HG03103 (cell line): ENCODE results near the gene PIK3R5.

Experiments used
- ATAC-seq: cut with Tn5 transposase; IDR thresholded peaks from one replicate; pipeline ENCODE4 v1.9.1; 2021; ENCODE audit warnings: low read depth; ENCODE audit not compliant: unreplicated experiment

Gene PIK3R5

GRCh38 chr17:8954339-8954738, 11.2 kb downstream of the PIK3R5 start:
- ATAC-seq, result no peak

DNA sequence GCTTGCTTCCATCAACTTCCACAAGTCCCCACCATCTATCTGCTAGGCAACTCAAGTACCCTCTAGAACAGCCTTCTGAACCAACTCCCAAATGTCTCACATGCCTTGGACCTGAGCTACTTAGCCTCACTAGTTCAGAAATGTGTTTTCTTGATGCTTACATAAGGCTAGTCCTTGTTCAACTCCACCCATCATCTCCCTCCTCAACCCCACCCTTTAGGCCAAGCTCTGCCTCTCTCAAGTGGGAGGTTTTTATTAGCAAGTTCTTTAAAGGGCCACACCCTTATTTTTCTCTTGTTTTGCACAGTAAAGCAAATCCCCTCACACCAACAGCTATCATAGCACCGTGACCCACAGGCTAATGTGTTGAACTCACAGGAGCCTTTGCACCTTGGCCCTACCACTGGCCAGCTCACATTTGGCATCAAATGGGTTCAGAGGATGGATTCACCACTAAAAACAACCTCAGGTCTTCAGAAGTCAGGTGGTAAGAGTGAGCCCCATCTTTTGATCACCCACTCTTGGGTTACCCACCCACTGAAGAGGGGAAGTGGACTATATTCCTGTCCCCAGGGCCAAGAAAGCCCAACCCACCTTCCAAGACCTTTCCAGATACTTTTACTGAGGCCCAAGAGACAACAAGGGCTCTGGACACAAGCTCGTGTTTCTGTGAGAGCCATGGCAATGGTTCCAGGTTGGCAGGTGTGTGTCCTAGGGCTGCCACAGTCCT, 12.2 kb downstream of the PIK3R5 start:
- ATAC-seq, result no peak

GRCh38 chr17:8952191-8952590, 13.3 kb downstream of the PIK3R5 start:
- no peak for ATAC-seq

DNA sequence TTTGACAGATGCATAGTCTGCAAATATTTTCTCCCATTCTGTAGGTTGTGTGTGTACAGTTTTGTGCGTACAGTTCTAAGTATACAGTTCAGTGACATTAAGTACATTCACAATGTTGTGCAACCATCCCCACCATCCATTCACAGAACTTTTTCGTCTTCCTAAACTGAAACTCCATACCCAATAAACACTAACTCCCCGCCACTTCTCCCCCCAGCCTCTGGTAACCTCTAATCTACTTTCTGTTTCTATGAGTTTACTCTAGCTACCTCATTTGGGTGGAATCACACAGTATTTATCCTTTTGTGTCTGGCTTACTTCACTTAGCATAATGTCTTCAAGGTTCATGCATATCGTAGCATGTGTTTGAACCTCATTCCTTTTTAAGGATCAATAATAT, 14.3 kb downstream of the PIK3R5 start:
- ATAC-seq, result no peak

GRCh38 chr17:8949061-8949661, 16.3 kb downstream of the PIK3R5 start:
- no peak for ATAC-seq

GRCh38 chr17:8948462-8948861, 17.0 kb downstream of the PIK3R5 start:
- ATAC-seq, result no peak

- no peak for ATAC-seq
These were observed 18.3 kb downstream of the PIK3R5 start for GRCh38 chr17:8947201-8947600.

DNA sequence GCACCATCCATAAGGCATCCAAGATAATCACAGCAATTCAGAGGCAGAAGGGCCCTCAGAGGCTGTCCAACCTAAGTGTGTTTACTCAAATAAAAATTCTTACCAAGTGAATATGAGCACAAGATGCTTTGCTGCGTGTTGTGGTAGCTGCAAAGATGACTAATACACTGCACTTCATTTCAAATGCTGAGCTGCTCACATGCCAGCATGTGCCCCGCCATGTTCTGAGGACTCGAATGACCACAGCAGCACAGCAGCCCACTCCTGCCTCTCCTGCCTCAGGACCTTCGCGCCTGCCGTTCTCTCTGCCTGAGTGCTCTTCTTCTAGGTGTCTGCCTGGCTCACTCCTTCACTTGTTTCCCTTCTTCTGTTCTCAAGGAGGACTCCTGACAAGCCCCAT, 19.0 kb downstream of the PIK3R5 start:
- ATAC-seq, result no peak

DNA sequence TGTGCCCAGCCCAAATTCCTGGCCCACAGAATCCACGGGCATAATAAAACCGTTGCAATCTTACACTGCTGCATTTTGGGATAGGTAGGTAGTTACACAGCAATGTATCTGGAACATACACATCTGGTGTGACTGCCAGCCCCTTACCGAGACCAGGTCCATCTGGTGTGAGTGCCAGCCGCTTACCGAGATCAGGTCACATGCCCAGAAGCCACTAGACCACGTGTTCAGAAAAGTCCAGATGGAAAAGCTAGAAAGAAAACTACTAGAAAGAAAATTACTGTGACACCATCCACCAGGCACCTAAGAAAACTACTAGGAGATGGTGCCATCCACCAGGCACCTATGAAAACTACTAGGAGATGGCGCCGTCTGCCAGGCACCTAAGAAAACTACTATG, 19.4 kb downstream of the PIK3R5 start:
- ATAC-seq, result no peak

DNA sequence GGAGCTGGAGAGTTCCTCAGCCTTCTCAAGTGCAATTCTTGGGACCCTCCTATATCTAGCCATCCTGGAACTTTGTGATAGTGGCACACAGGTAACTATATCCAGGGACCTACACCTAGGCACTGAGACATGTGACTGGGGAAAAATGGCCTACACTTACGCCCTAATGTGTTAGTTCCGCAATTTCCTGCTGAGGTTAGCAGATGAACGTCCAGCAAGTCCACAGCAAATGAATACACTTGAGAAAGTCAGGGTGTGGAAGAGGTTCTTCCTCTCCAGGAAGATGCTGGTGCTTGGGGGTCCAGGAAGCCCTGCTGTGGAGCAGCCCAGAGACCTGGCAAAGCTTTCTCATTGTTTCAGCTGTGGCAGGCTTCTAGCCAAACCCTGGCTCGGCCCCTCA, 20.8 kb downstream of the PIK3R5 start:
- no peak for ATAC-seq

GRCh38 chr17:8944083-8944482, 21.4 kb downstream of the PIK3R5 start:
- no peak for ATAC-seq

GRCh38 chr17:8941980-8942622, 23.4 kb downstream of the PIK3R5 start:
- ATAC-seq, result no peak

- ATAC-seq, result no peak
These were observed 24.0 kb downstream of the PIK3R5 start for GRCh38 chr17:8941520-8941919.

DNA sequence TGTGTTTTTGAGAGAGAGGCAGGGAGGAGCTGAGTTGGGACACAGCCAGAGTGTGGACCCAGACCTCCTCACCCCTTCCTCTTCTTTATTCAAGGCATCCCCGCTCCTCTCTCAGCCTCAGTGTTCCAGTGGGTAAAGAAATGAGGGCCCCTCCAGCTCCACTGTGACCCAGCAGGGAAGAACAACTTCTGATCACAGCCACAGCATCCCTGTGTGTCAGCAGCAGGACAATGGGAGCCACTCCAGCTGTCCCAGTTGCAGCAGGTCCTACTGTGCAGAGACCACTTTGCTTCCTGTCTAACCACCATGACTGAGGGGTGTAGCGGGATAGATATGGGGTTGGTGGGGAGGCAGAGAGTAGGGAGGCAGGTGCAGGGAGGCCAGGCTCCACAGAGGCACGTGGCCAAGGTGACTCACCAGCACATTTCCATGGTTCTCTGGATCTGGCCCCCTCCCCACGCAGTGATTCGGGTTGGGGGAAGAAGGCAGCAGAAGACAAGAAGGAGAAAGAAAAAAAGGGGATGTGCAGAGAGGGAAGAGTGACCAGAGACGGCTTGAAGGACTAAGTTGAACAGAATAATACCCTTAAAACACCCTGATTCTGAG, 24.5 kb downstream of the PIK3R5 start:
- ATAC-seq, result no peak

- ATAC-seq, result peak; percentile 47
These were observed 25.8 kb downstream of the PIK3R5 start for GRCh38 chr17:8939496-8940334.

GRCh38 chr17:8938933-8939332, 26.6 kb downstream of the PIK3R5 start:
- ATAC-seq, result no peak

- ATAC-seq, result no peak
These were observed 30.3 kb downstream of the PIK3R5 start for GRCh38 chr17:8935191-8935590.

DNA sequence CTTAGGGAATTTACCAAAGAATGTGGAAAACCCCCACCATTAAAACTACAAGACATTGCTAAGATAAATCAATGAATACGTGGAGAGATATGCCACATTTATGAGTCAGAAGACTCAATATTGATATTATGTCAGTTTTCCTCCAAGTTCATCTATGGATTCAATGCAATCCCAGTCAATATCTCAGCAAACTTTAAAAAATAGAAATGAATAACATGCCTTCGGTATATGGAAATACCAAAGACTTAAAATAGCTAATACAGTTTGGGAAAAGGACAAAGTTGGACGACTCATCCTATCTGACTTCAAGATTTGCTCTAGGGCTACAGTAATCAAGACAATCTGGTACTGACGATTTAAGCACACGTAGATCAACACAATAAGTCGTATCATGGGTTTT, 31.2 kb downstream of the PIK3R5 start:
- no peak for ATAC-seq

DNA sequence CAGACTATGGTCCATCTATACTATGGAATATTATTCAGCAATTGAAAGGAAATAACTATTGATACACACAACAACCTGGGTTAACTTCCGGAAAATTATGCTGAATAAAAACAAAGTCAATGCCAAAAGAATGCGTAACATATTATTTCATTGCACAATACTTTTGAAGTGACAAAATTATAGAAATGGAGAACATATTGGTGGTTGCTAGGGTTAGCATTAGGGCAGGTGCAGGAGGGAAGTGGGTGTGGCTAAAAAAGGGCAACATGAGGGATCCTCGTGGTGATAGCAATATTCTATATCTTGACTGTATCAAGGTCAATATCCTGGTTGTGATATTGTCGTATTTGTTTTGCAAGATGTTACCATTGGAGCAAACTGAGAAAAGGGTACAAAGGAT, 34.9 kb downstream of the PIK3R5 start:
- no peak for ATAC-seq

- ATAC-seq, result no peak
These were observed 37.2 kb downstream of the PIK3R5 start for GRCh38 chr17:8928347-8928746.

GRCh38 chr17:8927395-8927794, 38.1 kb downstream of the PIK3R5 start:
- ATAC-seq, result no peak
